B cell (primary cell): ENCODE data around the gene ZBTB11. TPM values are rescaled to one million over a fixed set of nuclear protein-coding genes. Genes with fewer than 3 reads are reported as not detected.

Experiments
- ATAC-seq: fragments of 200-7000 bp; cut with Tn5 transposase; one replicate; pipeline ENCODE4 v1.10.0; 2021; ENCODE audit warnings: low read depth, mild to moderate bottlenecking, moderate number of reproducible peaks, moderate library complexity
- CTCF ChIA-PET: fragments of 350-600 bp; sonication (Branson Sonifier 250); formaldehyde crosslinking; loops from one replicate; lab custom pipeline; 2021; ENCODE audit warnings: antibody characterized with exemption, inconsistent platforms; lab: Charles Lee
- POLR2A ChIA-PET: fragments of 350-600 bp; sonication (Branson Sonifier 250); formaldehyde crosslinking; loops from one replicate; lab custom pipeline; 2021; ENCODE audit warnings: antibody characterized with exemption; lab: Charles Lee
- DNase-seq: peaks from one replicate; pipeline ENCODE4 v3.0.0; 2013
- H2AFZ ChIP-seq: 2 replicates; pipeline ENCODE4 v1.6.1; 2012; ENCODE audit warnings: mild to moderate bottlenecking, low read depth, low read length; ENCODE audit not compliant: insufficient read depth, poor library complexity, severe bottlenecking
- H3K27ac ChIP-seq, 2 donors: 1 replicate in 1 of 2; 2 replicates in 1 of 2; pipeline ENCODE4 v1.5.1; 2012 to 2013; ENCODE audit warnings: low read length in 2 of 2, mild to moderate bottlenecking in 2 of 2, moderate library complexity in 1 of 2
- H3K27me3 ChIP-seq, 4 experiments: fragments of 200-600 bp in 1 of 4; sonication (generic) in 1 of 4; replicated peaks in 1 of 4; 1 replicate in 2 of 4; 2 replicates in 2 of 4; pipeline versions ENCODE4 v1.6.1 to v1.7.0; 2013 to 2016; ENCODE audit warnings: low read length in 3 of 4, mild to moderate bottlenecking in 2 of 4, mixed read lengths in 1 of 4, moderate library complexity in 1 of 4; ENCODE audit not compliant: insufficient read depth in 4 of 4, control insufficient read depth in 3 of 4; ENCODE audit errors: control extremely low read depth in 1 of 4
- H3K36me3 ChIP-seq, 2 experiments: replicated peaks in 1 of 2; 1 replicate in 1 of 2; 2 replicates in 1 of 2; pipeline versions ENCODE4 v1.6.1 to v1.7.1; 2013; ENCODE audit warnings: low read length in 1 of 2; ENCODE audit not compliant: insufficient read depth in 2 of 2, control insufficient read depth in 1 of 2; ENCODE audit errors: control extremely low read depth in 1 of 2, extremely low read depth in 1 of 2
- H3K4me1 ChIP-seq, 2 donors: fragments of 200-600 bp in 1 of 2; sonication (generic) in 1 of 2; 1 replicate in 1 of 2; 2 replicates in 1 of 2; pipeline versions ENCODE4 v1.5.1 to v1.6.1; 2013 to 2017; ENCODE audit warnings: low read length in 2 of 2; ENCODE audit not compliant: control insufficient read depth in 2 of 2, insufficient read depth in 2 of 2
- H3K4me2 ChIP-seq: replicated peaks from 2 replicates; pipeline ENCODE3; 2012; ENCODE audit warnings: mild to moderate bottlenecking, low read depth, low read length; ENCODE audit not compliant: poor library complexity, severe bottlenecking
- H3K4me3 ChIP-seq, 5 experiments: fragments of 200-600 bp in 1 of 5; sonication (generic) in 1 of 5; 1 replicate in 3 of 5; 2 replicates in 2 of 5; pipeline versions ENCODE4 v1.5.1 to v1.7.0; 2011 to 2016; ENCODE audit warnings: low read length in 4 of 5, mild to moderate bottlenecking in 4 of 5, low read depth in 2 of 5, control low read depth in 1 of 5, moderate library complexity in 1 of 5; ENCODE audit not compliant: insufficient read depth in 1 of 5; ENCODE audit errors: control extremely low read depth in 1 of 5, extremely low read depth in 1 of 5
- H3K79me2 ChIP-seq: fragments of 200-600 bp; sonication (generic); one replicate; pipeline ENCODE4 v1.6.0; 2016; ENCODE audit warnings: low read length; ENCODE audit not compliant: control insufficient read depth, insufficient read depth
- H3K9ac ChIP-seq: fragments of 200-600 bp; sonication (generic); 2 replicates; pipeline ENCODE4 v1.6.1; 2017; ENCODE audit warnings: mild to moderate bottlenecking, low read length, moderate library complexity
- H3K9me3 ChIP-seq, 3 donors: one replicate each; pipeline versions ENCODE4 v1.6.1 to v1.7.1; 2013; ENCODE audit warnings: low read length in 2 of 3; ENCODE audit not compliant: control insufficient read depth in 2 of 3, insufficient read depth in 1 of 3; ENCODE audit errors: control extremely low read depth in 1 of 3
- H4K20me1 ChIP-seq: 2 replicates; pipeline ENCODE4 v1.6.0; 2012; ENCODE audit warnings: mild to moderate bottlenecking, low read length; ENCODE audit not compliant: insufficient read depth, control insufficient read depth, poor library complexity, severe bottlenecking
- H3K27ac Mint-ChIP-seq: one replicate; pipeline ENCODE4 v1.8.0; 2021; ENCODE audit warnings: mixed read lengths
- H3K27me3 Mint-ChIP-seq: one replicate; pipeline ENCODE4 v1.8.0; 2021; ENCODE audit warnings: mixed read lengths
- H3K4me1 Mint-ChIP-seq: one replicate; pipeline ENCODE4 v1.8.0; 2021; ENCODE audit warnings: mixed read lengths
- H3K4me3 Mint-ChIP-seq: one replicate; pipeline ENCODE4 v1.8.0; 2021; ENCODE audit warnings: mixed read lengths
- H3K9me3 Mint-ChIP-seq: one replicate; pipeline ENCODE4 v1.8.0; 2022; ENCODE audit warnings: mixed read lengths; ENCODE audit not compliant: insufficient read depth
- CTCF ChIP-seq: fragments of 200-600 bp; IDR thresholded peaks from one replicate; pipeline ENCODE4 v1.8.0; 2022; ENCODE audit warnings: antibody characterized with exemption, mild to moderate bottlenecking
- EZH2 ChIP-seq: IDR thresholded peaks from 2 replicates; pipeline ENCODE4 v1.6.1; 2012; ENCODE audit warnings: borderline replicate concordance, low read depth, mild to moderate bottlenecking, moderate library complexity, low read length; ENCODE audit not compliant: insufficient read depth, poor library complexity, severe bottlenecking
- WGBS: methylation state at CpG from one replicate; pipeline ENCODE4 v1.1.5; 2013; ENCODE audit warnings: missing lambda C conversion rate; ENCODE audit not compliant: insufficient coverage; 5-methylcytosine and 5-hydroxymethylcytosine counted together
- intact Hi-C: fragments of 100-400 bp; cut with micrococcal nuclease; formaldehyde crosslinking; loops from one replicate; pipeline ENCODE4 v1.10.0; 2022
- polyA plus RNA-seq: library from polyadenylated mRNA; depleted of rRNA; stranded (reverse); fragments of >200 nt; gene quantifications from 2 replicates; pipeline ENCODE4 v1.2.3, GENCODE V29; 2012
- total RNA-seq, 2 donors: library from RNA; stranded (reverse); fragments of 120-200 nt in 1 of 2; gene quantifications; 1 replicate in 1 of 2; 2 replicates in 1 of 2; pipeline versions ENCODE4 v1.2.3 to v1.2.4, GENCODE V29; 2013 to 2022

Gene ZBTB11
- total and polyA plus RNA-seq, 2 donors (not counting 1 experiment from before 2014, with no cell fraction given), result 16.3 to 42.6 TPM

GRCh38 chr3:101685870-101686307 is 9.0 kb upstream of the ZBTB11 start:
- Histone ChIP-seq H3K4me3 (peak overlapping the region; percentile 64 to 98 (median 84)), H3K9ac (peak overlapping the region; percentile 87), H3K4me2 (peak overlapping the region; percentile 78), H2AFZ (peak overlapping the region; percentile 76), H3K79me2 (peaks cover 34% of the 10 kb centered on the region), H3K4me1 (peaks cover 22 to 32% of the 10 kb centered on the region in 2 donors), H3K36me3 (peaks cover 10 to 47% of the 10 kb centered on the region in 2 experiments), H4K20me1 (peaks cover 12% of the 10 kb centered on the region), H3K27ac (peak overlapping the region; percentile 89 to 90), H3K9me3 (no peaks in the 10 kb centered on the region), H3K27me3 (no peaks in the 10 kb centered on the region)
- intact Hi-C loops, result loop anchor here (1.0 to 2.0 kb wide), 4 partner anchors 9 to 977 kb away; partner anchors contain the start of genes CEP97, NXPE3, TFG and ZBTB11
- H3K9me3 Mint-ChIP-seq, result no peaks in the 10 kb centered on the region
- peak overlapping the region; percentile 100 for H3K4me3 Mint-ChIP-seq
- WGBS, result 0% methylated on average over 7 of the region's 11 CpGs
- H3K27me3 Mint-ChIP-seq, result no peaks in the 10 kb centered on the region
- DNase-seq (no peak), ATAC-seq (peak; percentile 6)
- peak overlapping the region; percentile 99 for H3K27ac Mint-ChIP-seq
- POLR2A ChIA-PET, result interaction anchor here (0.9 to 3.6 kb wide), 5 partner anchors 9 to 112 kb away, joined by 3 to 40 read pairs (median 9); partner anchors contain the start of genes CEP97, NXPE3, PCNP and ZBTB11
- H3K4me1 Mint-ChIP-seq, result peaks cover 32% of the 10 kb centered on the region
- TF ChIP-seq EZH2 (no peak), CTCF (peak; percentile 12)
- CTCF ChIA-PET, result interaction anchor here (1.0 to 3.2 kb wide), 6 partner anchors 9 to 539 kb away, joined by 3 to 27 read pairs (median 4); partner anchors contain the start of genes PCNP and ZBTB11

- H3K79me2 ChIP-seq, result peaks cover 34% of the 10 kb centered on the region
- no peaks in the 10 kb centered on the region for H3K27me3 Mint-ChIP-seq
- ChIA-PET POLR2A (interaction anchor here (0.6 to 3.6 kb wide), 3 partner anchors 8 to 118 kb away, joined by 4 to 40 read pairs (median 9); partner anchors contain the start of genes PCNP and ZBTB11), CTCF (interaction anchor here (1.0 to 3.2 kb wide), 5 partner anchors 8 to 100 kb away, joined by 3 to 27 read pairs (median 4); partner anchors contain the start of gene ZBTB11)
- H3K4me2 ChIP-seq, result peak overlapping the region; percentile 78
- H3K4me1 ChIP-seq, result peaks cover 22 to 32% of the 10 kb centered on the region in 2 donors
- H3K4me1 Mint-ChIP-seq, result peaks cover 32% of the 10 kb centered on the region
- H3K36me3 ChIP-seq, result peaks cover 10 to 56% of the 10 kb centered on the region in 2 experiments
- H3K9me3 ChIP-seq, result no peaks in the 10 kb centered on the region
- peak overlapping the region in 3 of 5 experiments; percentile 64 to 98 (median 92) for H3K4me3 ChIP-seq
- intact Hi-C loops, result loop anchor here (2.0 kb wide), 1 partner anchor 976 kb away; the partner anchor contains the start of gene TFG
- H3K27me3 ChIP-seq, result no peaks in the 10 kb centered on the region
- peak overlapping the region; percentile 89 to 90 for H3K27ac ChIP-seq
- peak overlapping the region; percentile 87 for H3K9ac ChIP-seq
- H3K4me3 Mint-ChIP-seq, result peak overlapping the region; percentile 100
- TF ChIP-seq CTCF (no peak), EZH2 (no peak)
- no peaks in the 10 kb centered on the region for H3K9me3 Mint-ChIP-seq
- H3K27ac Mint-ChIP-seq, result peak overlapping the region; percentile 75
- DNase-seq (no peak), ATAC-seq (no peak)
- H2AFZ ChIP-seq, result no peak overlapping the region
- peaks cover 12% of the 10 kb centered on the region for H4K20me1 ChIP-seq
Measured at GRCh38 chr3:101685050-101685400, 8.1 kb upstream of the ZBTB11 start.
